B cell (primary cell): ENCODE data around the gene FANCD2OS. TPM values are rescaled to one million over a fixed set of nuclear protein-coding genes. Genes with fewer than 3 reads are reported as not detected.

Experiments used
- ATAC-seq: fragments of 200-7000 bp; cut with Tn5 transposase; one replicate; pipeline ENCODE4 v1.10.0; 2021; ENCODE audit warnings: low read depth, mild to moderate bottlenecking, moderate number of reproducible peaks, moderate library complexity
- CTCF ChIA-PET: fragments of 350-600 bp; sonication (Branson Sonifier 250); formaldehyde crosslinking; loops from one replicate; lab custom pipeline; 2021; ENCODE audit warnings: antibody characterized with exemption, inconsistent platforms; lab: Charles Lee
- POLR2A ChIA-PET: fragments of 350-600 bp; sonication (Branson Sonifier 250); formaldehyde crosslinking; loops from one replicate; lab custom pipeline; 2021; ENCODE audit warnings: antibody characterized with exemption; lab: Charles Lee
- DNase-seq: peaks from one replicate; pipeline ENCODE4 v3.0.0; 2013
- H2AFZ ChIP-seq: 2 replicates; pipeline ENCODE4 v1.6.1; 2012; ENCODE audit warnings: mild to moderate bottlenecking, low read depth, low read length; ENCODE audit not compliant: insufficient read depth, poor library complexity, severe bottlenecking
- H3K27ac ChIP-seq, 2 donors: 1 replicate in 1 of 2; 2 replicates in 1 of 2; pipeline ENCODE4 v1.5.1; 2012 to 2013; ENCODE audit warnings: low read length in 2 of 2, mild to moderate bottlenecking in 2 of 2, moderate library complexity in 1 of 2
- H3K27me3 ChIP-seq, 4 experiments: fragments of 200-600 bp in 1 of 4; sonication (generic) in 1 of 4; replicated peaks in 1 of 4; 1 replicate in 2 of 4; 2 replicates in 2 of 4; pipeline versions ENCODE4 v1.6.1 to v1.7.0; 2013 to 2016; ENCODE audit warnings: low read length in 3 of 4, mild to moderate bottlenecking in 2 of 4, mixed read lengths in 1 of 4, moderate library complexity in 1 of 4; ENCODE audit not compliant: insufficient read depth in 4 of 4, control insufficient read depth in 3 of 4; ENCODE audit errors: control extremely low read depth in 1 of 4
- H3K36me3 ChIP-seq, 2 experiments: replicated peaks in 1 of 2; 1 replicate in 1 of 2; 2 replicates in 1 of 2; pipeline versions ENCODE4 v1.6.1 to v1.7.1; 2013; ENCODE audit warnings: low read length in 1 of 2; ENCODE audit not compliant: insufficient read depth in 2 of 2, control insufficient read depth in 1 of 2; ENCODE audit errors: control extremely low read depth in 1 of 2, extremely low read depth in 1 of 2
- H3K4me1 ChIP-seq, 2 donors: fragments of 200-600 bp in 1 of 2; sonication (generic) in 1 of 2; 1 replicate in 1 of 2; 2 replicates in 1 of 2; pipeline versions ENCODE4 v1.5.1 to v1.6.1; 2013 to 2017; ENCODE audit warnings: low read length in 2 of 2; ENCODE audit not compliant: control insufficient read depth in 2 of 2, insufficient read depth in 2 of 2
- H3K4me2 ChIP-seq: replicated peaks from 2 replicates; pipeline ENCODE3; 2012; ENCODE audit warnings: mild to moderate bottlenecking, low read depth, low read length; ENCODE audit not compliant: poor library complexity, severe bottlenecking
- H3K4me3 ChIP-seq, 5 experiments: fragments of 200-600 bp in 1 of 5; sonication (generic) in 1 of 5; 1 replicate in 3 of 5; 2 replicates in 2 of 5; pipeline versions ENCODE4 v1.5.1 to v1.7.0; 2011 to 2016; ENCODE audit warnings: low read length in 4 of 5, mild to moderate bottlenecking in 4 of 5, low read depth in 2 of 5, control low read depth in 1 of 5, moderate library complexity in 1 of 5; ENCODE audit not compliant: insufficient read depth in 1 of 5; ENCODE audit errors: control extremely low read depth in 1 of 5, extremely low read depth in 1 of 5
- H3K79me2 ChIP-seq: fragments of 200-600 bp; sonication (generic); one replicate; pipeline ENCODE4 v1.6.0; 2016; ENCODE audit warnings: low read length; ENCODE audit not compliant: control insufficient read depth, insufficient read depth
- H3K9ac ChIP-seq: fragments of 200-600 bp; sonication (generic); 2 replicates; pipeline ENCODE4 v1.6.1; 2017; ENCODE audit warnings: mild to moderate bottlenecking, low read length, moderate library complexity
- H3K9me3 ChIP-seq, 3 donors: one replicate each; pipeline versions ENCODE4 v1.6.1 to v1.7.1; 2013; ENCODE audit warnings: low read length in 2 of 3; ENCODE audit not compliant: control insufficient read depth in 2 of 3, insufficient read depth in 1 of 3; ENCODE audit errors: control extremely low read depth in 1 of 3
- H4K20me1 ChIP-seq: 2 replicates; pipeline ENCODE4 v1.6.0; 2012; ENCODE audit warnings: mild to moderate bottlenecking, low read length; ENCODE audit not compliant: insufficient read depth, control insufficient read depth, poor library complexity, severe bottlenecking
- H3K27ac Mint-ChIP-seq: one replicate; pipeline ENCODE4 v1.8.0; 2021; ENCODE audit warnings: mixed read lengths
- H3K27me3 Mint-ChIP-seq: one replicate; pipeline ENCODE4 v1.8.0; 2021; ENCODE audit warnings: mixed read lengths
- H3K4me1 Mint-ChIP-seq: one replicate; pipeline ENCODE4 v1.8.0; 2021; ENCODE audit warnings: mixed read lengths
- H3K4me3 Mint-ChIP-seq: one replicate; pipeline ENCODE4 v1.8.0; 2021; ENCODE audit warnings: mixed read lengths
- H3K9me3 Mint-ChIP-seq: one replicate; pipeline ENCODE4 v1.8.0; 2022; ENCODE audit warnings: mixed read lengths; ENCODE audit not compliant: insufficient read depth
- EZH2 ChIP-seq: IDR thresholded peaks from 2 replicates; pipeline ENCODE4 v1.6.1; 2012; ENCODE audit warnings: borderline replicate concordance, low read depth, mild to moderate bottlenecking, moderate library complexity, low read length; ENCODE audit not compliant: insufficient read depth, poor library complexity, severe bottlenecking
- WGBS: methylation state at CpG from one replicate; pipeline ENCODE4 v1.1.5; 2013; ENCODE audit warnings: missing lambda C conversion rate; ENCODE audit not compliant: insufficient coverage; 5-methylcytosine and 5-hydroxymethylcytosine counted together
- intact Hi-C: fragments of 100-400 bp; cut with micrococcal nuclease; formaldehyde crosslinking; loops from one replicate; pipeline ENCODE4 v1.10.0; 2022
- polyA plus RNA-seq: library from polyadenylated mRNA; depleted of rRNA; stranded (reverse); fragments of >200 nt; gene quantifications from 2 replicates; pipeline ENCODE4 v1.2.3, GENCODE V29; 2012
- total RNA-seq, 2 donors: library from RNA; stranded (reverse); fragments of 120-200 nt in 1 of 2; gene quantifications; 1 replicate in 1 of 2; 2 replicates in 1 of 2; pipeline versions ENCODE4 v1.2.3 to v1.2.4, GENCODE V29; 2013 to 2022
- TF ChIP-seq, protein P1 (sequence below): fragments of 200-600 bp; IDR thresholded peaks from one replicate; pipeline ENCODE4 v1.8.0; 2022; ENCODE audit warnings: antibody characterized with exemption, mild to moderate bottlenecking

Gene FANCD2OS
- total and polyA plus RNA-seq, 2 donors (not counting 1 experiment from before 2014, with no cell fraction given) = not detected

DNA sequence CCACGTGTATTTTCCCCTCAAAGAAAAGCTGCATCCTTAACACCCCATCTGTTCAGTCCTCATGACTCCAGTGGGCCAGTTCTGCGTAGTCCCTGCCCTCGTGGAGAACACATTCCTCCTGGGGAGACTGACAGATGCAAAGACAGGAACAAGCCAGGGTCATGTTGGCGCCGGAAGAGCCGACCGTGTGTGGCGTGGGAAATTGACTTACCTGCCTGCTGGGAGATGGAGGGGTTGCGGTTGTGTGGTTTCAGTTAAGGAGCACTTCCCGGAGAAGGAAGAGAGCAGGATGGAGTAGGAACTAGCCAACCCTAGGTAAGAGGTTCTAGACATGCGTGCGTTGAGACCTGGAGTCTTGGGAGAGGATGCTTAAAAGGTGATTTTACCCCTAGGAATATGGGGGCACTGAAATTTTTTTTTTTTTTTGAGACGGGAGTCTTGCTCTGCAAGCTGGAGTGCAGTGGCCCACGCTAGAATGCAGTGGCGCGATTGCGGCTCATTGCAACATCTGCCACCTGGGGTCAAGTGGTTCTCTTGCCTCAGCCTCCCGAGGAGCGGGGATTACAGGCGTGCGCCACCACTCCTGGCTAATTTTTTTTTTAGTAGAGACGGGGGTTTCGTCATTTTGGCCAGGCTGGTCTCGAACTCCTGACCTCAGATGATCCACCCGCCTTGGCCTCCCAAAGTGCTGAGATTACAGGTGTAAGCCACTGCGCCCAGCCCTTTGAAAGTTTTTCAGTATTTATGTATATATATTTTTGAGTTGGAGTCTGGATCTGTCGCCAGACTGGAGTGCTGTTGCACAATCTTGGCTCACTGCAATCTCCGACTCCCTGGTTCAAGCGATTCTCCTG lies 34.9 kb upstream of the FANCD2OS start:
- H3K9me3 ChIP-seq = peaks cover 0 to 3% (median 0%) of the 10 kb centered on the region in 3 donors
- intact Hi-C loops = loop anchor here (1.0 to 5.0 kb wide), 3 partner anchors 105 to 211 kb away; partner anchors contain the start of genes CRELD1, SEC13 and TATDN2
- peaks cover 0 to 10% of the 10 kb centered on the region in 2 experiments for H3K36me3 ChIP-seq
- H3K27ac ChIP-seq = peak overlapping the region; percentile 88 to 96
- H3K4me1 Mint-ChIP-seq = peaks cover 32% of the 10 kb centered on the region
- H2AFZ ChIP-seq = no peak overlapping the region
- peaks cover 28 to 50% of the 10 kb centered on the region in 2 donors for H3K4me1 ChIP-seq
- H3K9ac ChIP-seq = peak overlapping the region; percentile 91
- no peaks in the 10 kb centered on the region for H3K27me3 ChIP-seq
- H3K9me3 Mint-ChIP-seq = no peaks in the 10 kb centered on the region
- WGBS = 64% methylated on average over 25 of the region's 29 CpGs
- peaks cover 32% of the 10 kb centered on the region for H4K20me1 ChIP-seq
- peak overlapping the region; percentile 84 for H3K4me2 ChIP-seq
- ChIA-PET CTCF (interaction anchor here (1.0 to 2.0 kb wide), 3 partner anchors 80 to 83 kb away, joined by 3 to 4 read pairs (median 4); no protein-coding TSS in a partner anchor), POLR2A (interaction anchor here (0.7 to 1.7 kb wide), 5 partner anchors 69 to 362 kb away, joined by 3 to 12 read pairs (median 4); no protein-coding TSS in a partner anchor)
- H3K27ac Mint-ChIP-seq = peak overlapping the region; percentile 97
- no peak for ATAC-seq
- no peak for TF ChIP-seq EZH2
- TF ChIP-seq, protein P1, sequence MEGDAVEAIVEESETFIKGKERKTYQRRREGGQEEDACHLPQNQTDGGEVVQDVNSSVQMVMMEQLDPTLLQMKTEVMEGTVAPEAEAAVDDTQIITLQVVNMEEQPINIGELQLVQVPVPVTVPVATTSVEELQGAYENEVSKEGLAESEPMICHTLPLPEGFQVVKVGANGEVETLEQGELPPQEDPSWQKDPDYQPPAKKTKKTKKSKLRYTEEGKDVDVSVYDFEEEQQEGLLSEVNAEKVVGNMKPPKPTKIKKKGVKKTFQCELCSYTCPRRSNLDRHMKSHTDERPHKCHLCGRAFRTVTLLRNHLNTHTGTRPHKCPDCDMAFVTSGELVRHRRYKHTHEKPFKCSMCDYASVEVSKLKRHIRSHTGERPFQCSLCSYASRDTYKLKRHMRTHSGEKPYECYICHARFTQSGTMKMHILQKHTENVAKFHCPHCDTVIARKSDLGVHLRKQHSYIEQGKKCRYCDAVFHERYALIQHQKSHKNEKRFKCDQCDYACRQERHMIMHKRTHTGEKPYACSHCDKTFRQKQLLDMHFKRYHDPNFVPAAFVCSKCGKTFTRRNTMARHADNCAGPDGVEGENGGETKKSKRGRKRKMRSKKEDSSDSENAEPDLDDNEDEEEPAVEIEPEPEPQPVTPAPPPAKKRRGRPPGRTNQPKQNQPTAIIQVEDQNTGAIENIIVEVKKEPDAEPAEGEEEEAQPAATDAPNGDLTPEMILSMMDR = no peak
- DNase-seq = peak; percentile 31
- no peaks in the 10 kb centered on the region for H3K27me3 Mint-ChIP-seq
- H3K79me2 ChIP-seq = peaks cover 58% of the 10 kb centered on the region
- peak overlapping the region; percentile 95 for H3K4me3 Mint-ChIP-seq
- peak overlapping the region; percentile 8 to 91 (median 77) for H3K4me3 ChIP-seq
